MM.1S (cell line): Measurements from ENCODE around the gene SEPTIN8.

Source experiments
- CTCF ChIP-seq: fragments of 300-600 bp; sonication (generic); IDR thresholded peaks from 2 replicates; pipeline ENCODE4 v1.5.1; 2016; ENCODE audit warnings: antibody characterized with exemption, low read length, mixed read lengths
- EZH2 ChIP-seq: fragments of 300-600 bp; sonication (generic); optimal IDR thresholded peaks from 2 replicates; pipeline ENCODE3; 2017; ENCODE audit warnings: low read depth, mild to moderate bottlenecking, antibody characterized with exemption, low read length, mixed read lengths
- EZH2phosphoT487 ChIP-seq: fragments of 300-600 bp; sonication (generic); IDR thresholded peaks from 2 replicates; pipeline ENCODE4 v1.6.1; 2018; ENCODE audit warnings: antibody characterized with exemption, low read length

GRCh38 chr5:132821791-132822190, 44.8 kb upstream of the SEPTIN8 start:
- TF ChIP-seq EZH2 (no peak), CTCF (no peak), EZH2phosphoT487 (no peak)
